Neural crest cell (in vitro differentiated cells): ENCODE data around the gene SMAD6. TPM values are rescaled to one million over a fixed set of nuclear protein-coding genes. Genes with fewer than 3 reads are reported as not detected.
A peak's percentile ranks its signal among the peaks of the same experiment; 100 is the strongest.

Experiments
- DNase-seq: peaks from one replicate; pipeline ENCODE4 v3.0.0; 2021; ENCODE audit warnings: low read depth, mixed read lengths, low spot score
- H3K27ac Mint-ChIP-seq: one replicate; pipeline ENCODE4 v1.8.0; 2021; ENCODE audit warnings: mild to moderate bottlenecking, mixed read lengths; ENCODE audit not compliant: unreplicated experiment
- H3K27me3 Mint-ChIP-seq: 2 replicates; pipeline ENCODE4 v1.8.0; 2021; ENCODE audit warnings: low read depth, mild to moderate bottlenecking, mixed read lengths
- H3K36me3 Mint-ChIP-seq: 2 replicates; pipeline ENCODE4 v1.8.0; 2021; ENCODE audit warnings: low read depth, mild to moderate bottlenecking, mixed read lengths
- H3K4me1 Mint-ChIP-seq: 2 replicates; pipeline ENCODE4 v1.8.0; 2021; ENCODE audit warnings: mixed read lengths
- H3K4me3 Mint-ChIP-seq: one replicate; pipeline ENCODE4 v1.8.0; 2021; ENCODE audit warnings: mild to moderate bottlenecking, mixed read lengths
- H3K9me3 Mint-ChIP-seq: 2 replicates; pipeline ENCODE4 v1.8.0; 2021; ENCODE audit warnings: mixed read lengths
- CTCF ChIP-seq: fragments of 200-600 bp; sonication (generic); conservative IDR thresholded peaks from 2 replicates; pipeline ENCODE4 v1.5.0; 2021; ENCODE audit warnings: antibody characterized with exemption, mild to moderate bottlenecking
- total RNA-seq: library from RNA; stranded (reverse); gene quantifications from 2 replicates; pipeline ENCODE4 v1.2.1, GENCODE V29; 2021

The SMAD6 gene
- total RNA-seq, 1 donor from 2014 or later = 4.7 TPM

- no peak for DNase-seq
- Mint-ChIP-seq H3K4me1 (peaks cover 37% of the 10 kb centered on the region), H3K36me3 (no peaks in the 10 kb centered on the region), H3K27me3 (no peaks in the 10 kb centered on the region), H3K4me3 (no peak overlapping the region), H3K9me3 (no peaks in the 10 kb centered on the region), H3K27ac (no peak overlapping the region)
- no peak for TF ChIP-seq CTCF
Observed at GRCh38 chr15:66654739-66655375, 47.2 kb upstream of the SMAD6 start.

GRCh38 chr15:66655511-66655910, 46.5 kb upstream of the SMAD6 start:
- peaks cover 30% of the 10 kb centered on the region for H3K4me1 Mint-ChIP-seq
- no peak overlapping the region for H3K4me3 Mint-ChIP-seq
- H3K27me3 Mint-ChIP-seq = no peaks in the 10 kb centered on the region
- no peak for DNase-seq
- no peak for TF ChIP-seq CTCF
- peak overlapping the region; percentile 86 for H3K27ac Mint-ChIP-seq
- H3K36me3 Mint-ChIP-seq = no peaks in the 10 kb centered on the region
- H3K9me3 Mint-ChIP-seq = no peaks in the 10 kb centered on the region

DNA sequence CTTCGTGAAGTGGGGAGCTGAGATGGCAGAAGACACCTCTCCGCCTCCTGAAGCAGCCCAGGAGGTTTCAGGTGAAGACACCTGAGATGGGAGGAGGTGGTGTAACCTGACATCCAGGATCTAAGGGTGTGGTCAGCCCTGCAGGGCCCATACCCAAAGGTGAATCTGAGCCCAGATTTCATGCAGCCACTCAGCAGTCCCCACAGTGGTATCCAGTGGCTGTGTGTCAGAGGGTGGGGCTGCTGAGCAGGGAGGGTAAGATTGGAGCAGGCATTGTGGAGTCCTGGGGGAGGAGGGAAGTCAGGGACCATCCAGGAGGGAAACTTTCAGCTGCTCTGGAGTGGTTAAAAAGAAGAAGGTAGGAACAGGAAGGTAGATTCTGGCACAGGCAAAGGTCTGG, 46.0 kb upstream of the SMAD6 start:
- no peak for TF ChIP-seq CTCF
- Mint-ChIP-seq H3K4me1 (peaks cover 29% of the 10 kb centered on the region), H3K4me3 (no peak overlapping the region), H3K27ac (peak overlapping the region; percentile 71), H3K9me3 (no peaks in the 10 kb centered on the region), H3K36me3 (no peaks in the 10 kb centered on the region), H3K27me3 (no peaks in the 10 kb centered on the region)
- no peak for DNase-seq

- no peaks in the 10 kb centered on the region for H3K9me3 Mint-ChIP-seq
- peaks cover 32% of the 10 kb centered on the region for H3K4me1 Mint-ChIP-seq
- no peaks in the 10 kb centered on the region for H3K36me3 Mint-ChIP-seq
- H3K4me3 Mint-ChIP-seq = no peak overlapping the region
- H3K27ac Mint-ChIP-seq = peak overlapping the region; percentile 71
- no peaks in the 10 kb centered on the region for H3K27me3 Mint-ChIP-seq
- DNase-seq = peak; percentile 14
- no peak for TF ChIP-seq CTCF
Observed at GRCh38 chr15:66657185-66658020, 44.6 kb upstream of the SMAD6 start.

- DNase-seq = no peak
- H3K9me3 Mint-ChIP-seq = no peaks in the 10 kb centered on the region
- no peaks in the 10 kb centered on the region for H3K36me3 Mint-ChIP-seq
- H3K27me3 Mint-ChIP-seq = no peaks in the 10 kb centered on the region
- no peak overlapping the region for H3K4me3 Mint-ChIP-seq
- H3K4me1 Mint-ChIP-seq = peaks cover 33% of the 10 kb centered on the region
- no peak overlapping the region for H3K27ac Mint-ChIP-seq
- TF ChIP-seq CTCF = no peak
Observed at GRCh38 chr15:66658044-66658443, 44.0 kb upstream of the SMAD6 start.
